Fibroblast of lung (primary cell): ENCODE data around the gene RAB44.

ENCODE experiments used
- CTCF ChIP-seq, 2 donors: IDR thresholded peaks in 1 of 2; conservative IDR thresholded peaks in 1 of 2; 1 replicate in 1 of 2; 2 replicates in 1 of 2; pipeline ENCODE4 v1.5.1; 2011 to 2012; ENCODE audit warnings: low read length in 2 of 2, control low read depth in 1 of 2, inconsistent platforms in 1 of 2, low read depth in 1 of 2, mild to moderate bottlenecking in 1 of 2
- EZH2 ChIP-seq: IDR thresholded peaks from 2 replicates; pipeline ENCODE4 v1.5.1; 2012; ENCODE audit warnings: low read length, control low read depth, mild to moderate bottlenecking; ENCODE audit errors: missing control alignments

DNA sequence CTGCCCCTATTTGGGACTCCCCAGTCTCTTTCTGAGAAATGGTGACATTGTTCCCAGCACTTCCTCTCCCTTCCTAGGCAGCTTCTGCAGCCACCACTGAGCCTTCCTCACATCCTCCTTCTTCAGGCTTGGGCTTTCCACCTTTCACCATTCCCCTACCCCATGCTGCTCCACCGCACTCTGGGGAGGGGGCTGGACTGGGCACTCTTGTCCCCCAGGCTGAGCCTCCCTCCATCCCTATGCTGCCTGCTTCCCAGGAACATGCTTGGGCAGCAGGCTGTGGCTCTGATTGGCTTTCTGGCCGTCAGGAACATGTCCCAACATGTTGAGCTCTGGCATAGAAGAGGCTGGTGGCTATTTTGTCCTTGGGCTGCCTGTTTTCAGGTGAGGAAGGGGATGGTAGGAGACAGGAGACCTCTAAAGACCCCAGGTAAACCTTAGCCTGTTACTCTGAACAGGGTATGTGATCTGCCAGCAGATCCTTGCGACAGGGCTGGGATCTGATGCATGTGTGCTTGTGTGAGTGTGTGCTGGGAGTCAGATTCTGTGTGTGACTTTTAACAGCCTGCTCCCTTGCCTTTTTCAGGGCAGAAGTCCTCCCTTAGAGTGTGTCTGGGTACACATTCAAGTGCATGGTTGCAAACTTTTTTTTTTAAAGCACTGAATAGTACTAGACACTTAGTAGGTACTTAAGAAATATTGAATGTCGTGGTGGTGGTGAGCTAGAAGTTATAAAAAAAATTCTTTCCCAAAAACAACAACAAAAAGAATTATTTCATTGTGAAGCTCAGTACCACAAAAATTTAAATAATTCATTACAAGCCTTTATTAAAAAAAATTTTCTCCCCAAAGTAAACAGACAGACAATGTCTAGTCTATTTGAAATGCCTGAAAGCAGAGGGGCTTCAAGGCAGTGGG, 21.2 kb upstream of the RAB44 start:
- TF ChIP-seq CTCF (conservative IDR thresholded peaks at IDR 0.05 in 1 of 2, IDR thresholded peaks at IDR 0.05 in 1 of 2; ENCODE audit: low read depth in 1 of 2, low read length in 2 of 2) (no peak), EZH2 (no peak)
